ENCODE data around the gene NLRC5.
"Not testable (repeated sequence)": the region's sequence is repeated elsewhere in the genome, so short reads cannot be mapped to it uniquely, and the experiment has no call there.

NLRC5 gene

GRCh38 chr16:56969769-56970168 is 19.6 kb upstream of the NLRC5 start:
- no peak overlapping the region for H3K4me3 ChIP-seq (ENCODE audit: low read depth, low read length)
- no peak for DNase-seq (ENCODE audit: low read depth, low spot score)
- in situ Hi-C loops (cut with HindIII; ENCODE audit: low sequenced_read_pairs), result no loop called here
- no peak for TF ChIP-seq CTCF (IDR thresholded peaks at IDR 0.05; ENCODE audit: low read depth, low read length)

- no peak for TF ChIP-seq CTCF (IDR thresholded peaks at IDR 0.05; ENCODE audit: low read depth, low read length)
- H3K4me3 ChIP-seq (ENCODE audit: low read depth, low read length), result no peak overlapping the region
- DNase-seq (ENCODE audit: low read depth, low spot score), result no peak
- in situ Hi-C loops (cut with HindIII; ENCODE audit: low sequenced_read_pairs), result no loop called here
These were observed 18.2 kb upstream of the NLRC5 start for GRCh38 chr16:56970934-56971767.

- TF ChIP-seq CTCF (IDR thresholded peaks at IDR 0.05; ENCODE audit: low read depth, low read length), result no peak
- no peak overlapping the region for H3K4me3 ChIP-seq (ENCODE audit: low read depth, low read length)
- in situ Hi-C loops (cut with HindIII; ENCODE audit: low sequenced_read_pairs), result no loop called here
- DNase-seq (ENCODE audit: low read depth, low spot score), result no peak
These were observed 17.7 kb upstream of the NLRC5 start for GRCh38 chr16:56971768-56972043.

- in situ Hi-C loops (cut with HindIII; ENCODE audit: low sequenced_read_pairs), result no loop called here
- H3K4me3 ChIP-seq (ENCODE audit: low read depth, low read length), result no peak overlapping the region
- no peak for TF ChIP-seq CTCF (IDR thresholded peaks at IDR 0.05; ENCODE audit: low read depth, low read length)
- no peak for DNase-seq (ENCODE audit: low read depth, low spot score)
These were observed 16.7 kb upstream of the NLRC5 start for GRCh38 chr16:56972403-56973293.

GRCh38 chr16:56973294-56973689 is 16.1 kb upstream of the NLRC5 start:
- TF ChIP-seq CTCF (IDR thresholded peaks at IDR 0.05; ENCODE audit: low read depth, low read length), result no peak
- no peak for DNase-seq (ENCODE audit: low read depth, low spot score)
- in situ Hi-C loops (cut with HindIII; ENCODE audit: low sequenced_read_pairs), result no loop called here
- no peak overlapping the region for H3K4me3 ChIP-seq (ENCODE audit: low read depth, low read length)

GRCh38 chr16:56973899-56974298 is 15.5 kb upstream of the NLRC5 start:
- in situ Hi-C loops (cut with HindIII; ENCODE audit: low sequenced_read_pairs); DNase-seq (ENCODE audit: low read depth, low spot score); H3K4me3 ChIP-seq (ENCODE audit: low read depth, low read length): not testable (repeated sequence)
